Measurements from ENCODE around the gene ETV3. TPM values are rescaled to one million over a fixed set of nuclear protein-coding genes. Genes with fewer than 3 reads are reported as not detected.

Gene ETV3
- total RNA-seq, 1 donor from 2014 or later = 19.5 TPM

- H3K4me3 Mint-ChIP-seq = no peak overlapping the region
- no peak overlapping the region for H3K9ac ChIP-seq
- H3K27me3 Mint-ChIP-seq (ENCODE audit: insufficient read depth, low read depth) = no peaks in the 10 kb centered on the region
- no peaks in the 10 kb centered on the region for H3K9me3 Mint-ChIP-seq
- peaks cover 26% of the 10 kb centered on the region for H3F3A ChIP-seq (ENCODE audit: low read depth)
- no peaks in the 10 kb centered on the region for H3K27me3 ChIP-seq
- H3K36me3 Mint-ChIP-seq = peaks cover 20% of the 10 kb centered on the region
- H4K20me1 ChIP-seq (ENCODE audit: low read depth) = peaks cover 25% of the 10 kb centered on the region
- H3K9me3 ChIP-seq (ENCODE audit: low read depth) = no peaks in the 10 kb centered on the region
- H2AFZ ChIP-seq (replicated peaks) = no peak overlapping the region
- no peak for DNase-seq (ENCODE audit: low spot score)
- no peak overlapping the region for H3K27ac Mint-ChIP-seq
- peaks cover 20% of the 10 kb centered on the region for H3K4me1 ChIP-seq
- no peaks in the 10 kb centered on the region for H3K36me3 ChIP-seq
- no peak for TF ChIP-seq EZH2phosphoT487 (IDR thresholded peaks at IDR 0.05)
- TF ChIP-seq, protein P1, sequence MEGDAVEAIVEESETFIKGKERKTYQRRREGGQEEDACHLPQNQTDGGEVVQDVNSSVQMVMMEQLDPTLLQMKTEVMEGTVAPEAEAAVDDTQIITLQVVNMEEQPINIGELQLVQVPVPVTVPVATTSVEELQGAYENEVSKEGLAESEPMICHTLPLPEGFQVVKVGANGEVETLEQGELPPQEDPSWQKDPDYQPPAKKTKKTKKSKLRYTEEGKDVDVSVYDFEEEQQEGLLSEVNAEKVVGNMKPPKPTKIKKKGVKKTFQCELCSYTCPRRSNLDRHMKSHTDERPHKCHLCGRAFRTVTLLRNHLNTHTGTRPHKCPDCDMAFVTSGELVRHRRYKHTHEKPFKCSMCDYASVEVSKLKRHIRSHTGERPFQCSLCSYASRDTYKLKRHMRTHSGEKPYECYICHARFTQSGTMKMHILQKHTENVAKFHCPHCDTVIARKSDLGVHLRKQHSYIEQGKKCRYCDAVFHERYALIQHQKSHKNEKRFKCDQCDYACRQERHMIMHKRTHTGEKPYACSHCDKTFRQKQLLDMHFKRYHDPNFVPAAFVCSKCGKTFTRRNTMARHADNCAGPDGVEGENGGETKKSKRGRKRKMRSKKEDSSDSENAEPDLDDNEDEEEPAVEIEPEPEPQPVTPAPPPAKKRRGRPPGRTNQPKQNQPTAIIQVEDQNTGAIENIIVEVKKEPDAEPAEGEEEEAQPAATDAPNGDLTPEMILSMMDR (IDR thresholded peaks at IDR 0.05) = no peak
- TF ChIP-seq EZH2 (IDR thresholded peaks at IDR 0.05) = no peak
- peaks cover 26% of the 10 kb centered on the region for H3K4me1 Mint-ChIP-seq
- H3K4me3 ChIP-seq = no peak overlapping the region
- H3K27ac ChIP-seq = no peak overlapping the region
- no peak overlapping the region for H3K4me2 ChIP-seq
- peaks cover 35% of the 10 kb centered on the region for H3K79me2 ChIP-seq (ENCODE audit: low read depth)
Measured at GRCh38 chr1:157135070-157135469, 3.1 kb downstream of the ETV3 start.

- Histone ChIP-seq H3K9ac (no peak overlapping the region), H3F3A (ENCODE audit: low read depth) (peaks cover 20% of the 10 kb centered on the region), H3K4me3 (no peak overlapping the region), H3K79me2 (ENCODE audit: low read depth) (peaks cover 35% of the 10 kb centered on the region), H2AFZ (replicated peaks) (no peak overlapping the region), H3K27ac (no peak overlapping the region), H3K36me3 (no peaks in the 10 kb centered on the region), H3K4me2 (no peak overlapping the region), H3K4me1 (peaks cover 14% of the 10 kb centered on the region), H3K9me3 (ENCODE audit: low read depth) (no peaks in the 10 kb centered on the region), H3K27me3 (no peaks in the 10 kb centered on the region), H4K20me1 (ENCODE audit: low read depth) (peaks cover 25% of the 10 kb centered on the region)
- DNase-seq (ENCODE audit: low spot score) = no peak
- TF ChIP-seq, protein P1 (IDR thresholded peaks at IDR 0.05) = no peak
- TF ChIP-seq EZH2phosphoT487 (IDR thresholded peaks at IDR 0.05) (no peak), EZH2 (IDR thresholded peaks at IDR 0.05) (no peak)
- no peak overlapping the region for H3K4me3 Mint-ChIP-seq
- H3K27me3 Mint-ChIP-seq (ENCODE audit: insufficient read depth, low read depth) = no peaks in the 10 kb centered on the region
- H3K4me1 Mint-ChIP-seq = peaks cover 24% of the 10 kb centered on the region
- peaks cover 20% of the 10 kb centered on the region for H3K36me3 Mint-ChIP-seq
- no peak overlapping the region for H3K27ac Mint-ChIP-seq
- no peaks in the 10 kb centered on the region for H3K9me3 Mint-ChIP-seq
Measured at GRCh38 chr1:157134442-157134841, 3.8 kb downstream of the ETV3 start.

DNA sequence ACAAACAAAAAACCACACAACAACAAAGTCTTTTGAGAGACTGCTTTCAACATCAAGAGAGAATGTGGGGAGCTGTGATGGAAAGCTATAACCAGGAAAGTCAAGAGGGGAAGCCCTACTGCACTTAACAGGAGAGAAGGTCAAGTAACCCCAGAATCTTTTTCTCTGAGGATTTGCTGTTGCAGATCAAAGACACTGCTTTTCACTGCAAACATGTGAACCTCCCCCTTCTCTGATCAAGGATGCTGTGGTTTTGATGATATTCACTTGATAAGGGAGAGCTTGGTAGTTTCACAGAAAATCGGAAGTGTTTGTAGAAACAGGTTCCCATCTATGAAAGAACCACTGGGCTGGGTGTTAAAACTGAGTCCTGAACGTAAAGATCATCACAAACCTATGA lies 4.8 kb downstream of the ETV3 start:
- Histone ChIP-seq H3K4me3 (no peak overlapping the region), H3K36me3 (no peaks in the 10 kb centered on the region), H3K27me3 (no peaks in the 10 kb centered on the region), H3F3A (ENCODE audit: low read depth) (peaks cover 9% of the 10 kb centered on the region), H2AFZ (replicated peaks) (no peak overlapping the region), H3K9ac (no peak overlapping the region), H4K20me1 (ENCODE audit: low read depth) (peaks cover 25% of the 10 kb centered on the region), H3K9me3 (ENCODE audit: low read depth) (no peaks in the 10 kb centered on the region), H3K4me2 (no peak overlapping the region), H3K27ac (no peak overlapping the region), H3K79me2 (ENCODE audit: low read depth) (peaks cover 35% of the 10 kb centered on the region), H3K4me1 (peaks cover 9% of the 10 kb centered on the region)
- no peaks in the 10 kb centered on the region for H3K9me3 Mint-ChIP-seq
- no peaks in the 10 kb centered on the region for H3K27me3 Mint-ChIP-seq (ENCODE audit: insufficient read depth, low read depth)
- no peak overlapping the region for H3K27ac Mint-ChIP-seq
- TF ChIP-seq EZH2 (IDR thresholded peaks at IDR 0.05) = no peak
- no peak for TF ChIP-seq EZH2phosphoT487 (IDR thresholded peaks at IDR 0.05)
- TF ChIP-seq, protein P1 (IDR thresholded peaks at IDR 0.05) = no peak
- H3K36me3 Mint-ChIP-seq = peaks cover 22% of the 10 kb centered on the region
- no peak overlapping the region for H3K4me3 Mint-ChIP-seq
- peaks cover 17% of the 10 kb centered on the region for H3K4me1 Mint-ChIP-seq
- DNase-seq (ENCODE audit: low spot score) = no peak
